Measurements from ENCODE around the gene VAC14.

DNA sequence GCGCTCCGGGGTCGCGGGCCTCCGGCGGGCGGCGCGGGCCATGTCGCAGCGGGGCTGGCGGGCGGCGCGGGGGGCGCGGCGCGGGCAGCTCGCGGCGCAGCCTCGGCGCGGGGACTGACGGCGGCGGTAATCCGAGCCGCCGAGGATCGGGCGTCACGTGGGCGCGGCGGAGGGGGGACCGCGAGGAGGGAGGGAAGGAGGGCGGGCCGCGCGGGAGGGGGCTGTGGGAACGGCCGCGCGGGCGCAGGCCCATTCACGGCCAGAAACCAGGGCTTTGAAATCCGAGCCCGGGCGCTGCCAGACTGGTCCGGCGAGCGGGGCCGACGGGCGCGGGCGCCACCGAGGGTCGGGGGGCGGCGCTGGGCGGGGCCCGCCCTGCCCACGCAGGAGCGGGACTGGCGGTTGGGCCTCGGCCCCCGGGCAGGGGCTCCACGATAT is 115.0 kb downstream of the VAC14 start, which contains the start of gene MTSS2:
- TF ChIP-seq, protein P1, sequence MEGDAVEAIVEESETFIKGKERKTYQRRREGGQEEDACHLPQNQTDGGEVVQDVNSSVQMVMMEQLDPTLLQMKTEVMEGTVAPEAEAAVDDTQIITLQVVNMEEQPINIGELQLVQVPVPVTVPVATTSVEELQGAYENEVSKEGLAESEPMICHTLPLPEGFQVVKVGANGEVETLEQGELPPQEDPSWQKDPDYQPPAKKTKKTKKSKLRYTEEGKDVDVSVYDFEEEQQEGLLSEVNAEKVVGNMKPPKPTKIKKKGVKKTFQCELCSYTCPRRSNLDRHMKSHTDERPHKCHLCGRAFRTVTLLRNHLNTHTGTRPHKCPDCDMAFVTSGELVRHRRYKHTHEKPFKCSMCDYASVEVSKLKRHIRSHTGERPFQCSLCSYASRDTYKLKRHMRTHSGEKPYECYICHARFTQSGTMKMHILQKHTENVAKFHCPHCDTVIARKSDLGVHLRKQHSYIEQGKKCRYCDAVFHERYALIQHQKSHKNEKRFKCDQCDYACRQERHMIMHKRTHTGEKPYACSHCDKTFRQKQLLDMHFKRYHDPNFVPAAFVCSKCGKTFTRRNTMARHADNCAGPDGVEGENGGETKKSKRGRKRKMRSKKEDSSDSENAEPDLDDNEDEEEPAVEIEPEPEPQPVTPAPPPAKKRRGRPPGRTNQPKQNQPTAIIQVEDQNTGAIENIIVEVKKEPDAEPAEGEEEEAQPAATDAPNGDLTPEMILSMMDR (IDR thresholded peaks at IDR 0.05), result peak in 1 of 6 experiments; percentile 23
- TF ChIP-seq POLR2A (IDR thresholded peaks at IDR 0.05), result peak in 2 of 4 donors; percentile 49 to 52

All from esophagus squamous epithelium (tissue), 4 donors.